ENCODE data around the gene TEX2. TPM values are rescaled to one million over a fixed set of nuclear protein-coding genes. Genes with fewer than 3 reads are reported as not detected.

TEX2 gene
- total and polyA plus RNA-seq, 2 of the 13 experiments (the other 11 are each of a cell fraction or from before 2014, with no cell fraction given): 21.4 to 37.7 TPM

DNA sequence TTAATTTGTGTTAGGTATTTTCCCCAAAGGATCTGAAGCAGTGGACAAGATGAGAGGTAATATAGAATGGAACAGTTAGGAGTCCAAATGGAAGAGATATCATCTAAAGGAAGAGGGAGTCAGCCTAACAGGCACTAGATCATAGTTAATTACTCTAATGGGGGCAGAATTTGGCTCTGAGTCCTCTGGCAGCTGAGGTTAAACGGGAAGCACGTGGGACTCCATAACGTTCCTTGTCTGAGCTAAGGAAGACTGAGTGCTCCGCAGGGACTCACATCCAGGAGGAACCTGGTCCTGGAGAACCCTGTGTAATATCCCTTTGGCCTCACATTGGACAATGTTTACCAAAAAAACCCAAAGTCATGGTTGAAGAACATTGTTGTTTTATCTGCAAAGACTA lies 46.6 kb upstream of the TEX2 start:
- Histone ChIP-seq H3K9ac (ENCODE audit: insufficient read depth, low read depth, low read length) (no peak overlapping the region), H3K79me2 (ENCODE audit: insufficient read depth, low read length) (no peaks in the 10 kb centered on the region), H3K27me3 (ENCODE audit: control insufficient read depth in 1 of 2, insufficient read depth in 2 of 2, low read length in 2 of 2) (no peaks in the 10 kb centered on the region; a peak in 1 of 5 replicates), H3K27ac (ENCODE audit: extremely low read length, insufficient read depth, low read length) (no peak overlapping the region), H3K4me2 (ENCODE audit: low read depth, low read length) (no peak overlapping the region), H3K36me3 (replicated peaks in 1 of 2; ENCODE audit: control insufficient read depth in 1 of 2, insufficient read depth in 2 of 2, low read length in 2 of 2) (no peaks in the 10 kb centered on the region), H3K4me1 (ENCODE audit: insufficient read depth, low read length) (peaks cover 22% of the 10 kb centered on the region), H2AFZ (ENCODE audit: low read length) (no peak overlapping the region), H3K4me3 (replicated peaks in 1 of 3; ENCODE audit: insufficient read depth in 1 of 3, low read depth in 2 of 3, low read length in 3 of 3) (no peak overlapping the region), H4K20me1 (ENCODE audit: insufficient read depth, low read length) (no peaks in the 10 kb centered on the region), H3K9me3 (ENCODE audit: low read length) (no peaks in the 10 kb centered on the region)
- WGBS (ENCODE audit: low lambda C conversion rate): 25% methylated on average over 4 of the region's 4 CpGs
- no peak for ATAC-seq
- CTCF ChIA-PET (ENCODE audit: low intra/inter-chr PET ratio, low total read pairs): interaction anchor here (1.6 to 6.2 kb wide), 2 partner anchors 11 to 110 kb away, joined by 4 to 130 read pairs; no protein-coding TSS in a partner anchor
- no peak for FAIRE-seq
- no TSS peak for BruUV-seq (replicated peaks)
- TF ChIP-seq HNRNPUL1 (IDR thresholded peaks at IDR 0.05; ENCODE audit: low read depth, low read length): no peak
- POLR2A ChIA-PET: no interaction called here
- DNase-seq (ENCODE audit: low spot score): no peak
- in situ Hi-C loops (cut with HindIII; ENCODE audit: extremely low pct_ligation_motif_present, low pct_unique_long_range_greater_than_20kb) (loop anchor here (5.0 to 25.0 kb wide), 3 partner anchors 108 to 328 kb away; partner anchors contain the start of gene POLG2), intact Hi-C loops (cut with micrococcal nuclease; ENCODE audit: unreplicated experiment) (no loop called here)

DNA sequence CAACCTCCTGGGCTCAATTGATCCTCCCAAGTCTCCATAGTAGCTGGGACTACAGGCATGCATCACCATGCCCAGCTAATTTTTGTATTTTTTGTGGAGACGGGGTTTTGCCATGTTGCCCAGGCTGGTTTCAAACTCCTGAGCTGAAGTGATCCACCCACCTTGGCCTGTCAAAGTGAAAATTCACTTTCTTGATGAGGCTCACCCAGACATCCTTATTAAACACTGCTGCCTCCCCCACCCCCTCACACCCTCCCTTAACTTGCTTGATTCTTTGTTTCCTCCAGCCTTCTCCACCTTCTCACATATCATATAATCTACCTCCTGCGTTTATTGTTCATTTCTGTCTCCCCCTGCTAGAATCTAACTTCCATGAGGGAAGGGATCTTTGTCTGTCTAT lies 46.0 kb upstream of the TEX2 start:
- Histone ChIP-seq H3K27ac (ENCODE audit: extremely low read length, insufficient read depth, low read length) (no peak overlapping the region), H4K20me1 (ENCODE audit: insufficient read depth, low read length) (no peaks in the 10 kb centered on the region), H3K9me3 (ENCODE audit: low read length) (no peaks in the 10 kb centered on the region), H3K36me3 (replicated peaks in 1 of 2; ENCODE audit: control insufficient read depth in 1 of 2, insufficient read depth in 2 of 2, low read length in 2 of 2) (no peaks in the 10 kb centered on the region), H3K4me2 (ENCODE audit: low read depth, low read length) (no peak overlapping the region), H3K79me2 (ENCODE audit: insufficient read depth, low read length) (no peaks in the 10 kb centered on the region), H3K9ac (ENCODE audit: insufficient read depth, low read depth, low read length) (no peak overlapping the region), H3K27me3 (ENCODE audit: control insufficient read depth in 1 of 2, insufficient read depth in 2 of 2, low read length in 2 of 2) (no peaks in the 10 kb centered on the region; a peak in 1 of 5 replicates), H2AFZ (ENCODE audit: low read length) (no peak overlapping the region), H3K4me3 (replicated peaks in 1 of 3; ENCODE audit: insufficient read depth in 1 of 3, low read depth in 2 of 3, low read length in 3 of 3) (no peak overlapping the region), H3K4me1 (ENCODE audit: insufficient read depth, low read length) (peaks cover 28% of the 10 kb centered on the region)
- ChIA-PET CTCF (ENCODE audit: low intra/inter-chr PET ratio, low total read pairs) (interaction anchor here (6.2 kb wide), 1 partner anchor 111 kb away, joined by 130 read pairs; no protein-coding TSS in a partner anchor), POLR2A (no interaction called here)
- WGBS (ENCODE audit: low lambda C conversion rate): 37% methylated on average over 2 of the region's 2 CpGs
- intact Hi-C loops (cut with micrococcal nuclease; ENCODE audit: unreplicated experiment) (no loop called here), in situ Hi-C loops (cut with HindIII; ENCODE audit: extremely low pct_ligation_motif_present, low pct_unique_long_range_greater_than_20kb) (loop anchor here (5.0 to 25.0 kb wide), 3 partner anchors 108 to 328 kb away; partner anchors contain the start of gene POLG2)
- DNase-seq (ENCODE audit: low spot score): no peak
- ATAC-seq: no peak
- BruUV-seq (replicated peaks): no TSS peak
- no peak for FAIRE-seq
- TF ChIP-seq ELF4 (CRISPR knock-in tag; IDR thresholded peaks at IDR 0.05; ENCODE audit: borderline replicate concordance) (no peak), ATF1 (CRISPR knock-in tag; IDR thresholded peaks at IDR 0.05) (no peak), ARHGAP35 (CRISPR knock-in tag; IDR thresholded peaks at IDR 0.05; ENCODE audit: borderline replicate concordance) (no peak), NFE2 (CRISPR knock-in tag; IDR thresholded peaks at IDR 0.05) (no peak), TEAD3 (CRISPR knock-in tag; optimal IDR thresholded peaks at IDR 0.05; ENCODE audit: borderline replicate concordance) (no peak), NCOR1 (IDR thresholded peaks at IDR 0.05; ENCODE audit: borderline replicate concordance, low read length) (no peak), HOXA9 (CRISPR knock-in tag; IDR thresholded peaks at IDR 0.05; ENCODE audit: borderline replicate concordance) (no peak)
- TF ChIP-seq, protein P1, sequence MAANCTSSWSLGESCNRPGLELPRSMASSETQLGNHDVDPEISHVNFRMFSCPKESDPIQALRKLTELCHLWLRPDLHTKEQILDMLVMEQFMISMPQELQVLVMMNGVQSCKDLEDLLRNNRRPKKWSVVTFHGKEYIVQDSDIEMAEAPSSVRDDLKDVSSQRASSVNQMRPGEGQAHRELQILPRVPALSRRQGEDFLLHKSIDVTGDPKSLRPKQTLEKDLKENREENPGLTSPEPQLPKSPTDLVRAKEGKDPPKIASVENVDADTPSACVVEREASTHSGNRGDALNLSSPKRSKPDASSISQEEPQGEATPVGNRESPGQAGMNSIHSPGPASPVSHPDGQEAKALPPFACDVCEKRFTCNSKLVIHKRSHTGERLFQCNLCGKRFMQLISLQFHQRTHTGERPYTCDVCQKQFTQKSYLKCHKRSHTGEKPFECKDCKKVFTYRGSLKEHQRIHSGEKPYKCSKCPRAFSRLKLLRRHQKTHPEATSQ (CRISPR knock-in tag; IDR thresholded peaks at IDR 0.05; ENCODE audit: borderline replicate concordance): no peak
- TF ChIP-seq, protein P2, sequence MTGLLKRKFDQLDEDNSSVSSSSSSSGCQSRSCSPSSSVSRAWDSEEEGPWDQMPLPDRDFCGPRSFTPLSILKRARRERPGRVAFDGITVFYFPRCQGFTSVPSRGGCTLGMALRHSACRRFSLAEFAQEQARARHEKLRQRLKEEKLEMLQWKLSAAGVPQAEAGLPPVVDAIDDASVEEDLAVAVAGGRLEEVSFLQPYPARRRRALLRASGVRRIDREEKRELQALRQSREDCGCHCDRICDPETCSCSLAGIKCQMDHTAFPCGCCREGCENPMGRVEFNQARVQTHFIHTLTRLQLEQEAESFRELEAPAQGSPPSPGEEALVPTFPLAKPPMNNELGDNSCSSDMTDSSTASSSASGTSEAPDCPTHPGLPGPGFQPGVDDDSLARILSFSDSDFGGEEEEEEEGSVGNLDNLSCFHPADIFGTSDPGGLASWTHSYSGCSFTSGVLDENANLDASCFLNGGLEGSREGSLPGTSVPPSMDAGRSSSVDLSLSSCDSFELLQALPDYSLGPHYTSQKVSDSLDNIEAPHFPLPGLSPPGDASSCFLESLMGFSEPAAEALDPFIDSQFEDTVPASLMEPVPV (CRISPR knock-in tag; IDR thresholded peaks at IDR 0.05): no peak
- TF ChIP-seq, protein P3, sequence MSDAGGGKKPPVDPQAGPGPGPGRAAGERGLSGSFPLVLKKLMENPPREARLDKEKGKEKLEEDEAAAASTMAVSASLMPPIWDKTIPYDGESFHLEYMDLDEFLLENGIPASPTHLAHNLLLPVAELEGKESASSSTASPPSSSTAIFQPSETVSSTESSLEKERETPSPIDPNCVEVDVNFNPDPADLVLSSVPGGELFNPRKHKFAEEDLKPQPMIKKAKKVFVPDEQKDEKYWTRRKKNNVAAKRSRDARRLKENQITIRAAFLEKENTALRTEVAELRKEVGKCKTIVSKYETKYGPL (CRISPR knock-in tag; IDR thresholded peaks at IDR 0.05): no peak
- TF ChIP-seq, protein P4, sequence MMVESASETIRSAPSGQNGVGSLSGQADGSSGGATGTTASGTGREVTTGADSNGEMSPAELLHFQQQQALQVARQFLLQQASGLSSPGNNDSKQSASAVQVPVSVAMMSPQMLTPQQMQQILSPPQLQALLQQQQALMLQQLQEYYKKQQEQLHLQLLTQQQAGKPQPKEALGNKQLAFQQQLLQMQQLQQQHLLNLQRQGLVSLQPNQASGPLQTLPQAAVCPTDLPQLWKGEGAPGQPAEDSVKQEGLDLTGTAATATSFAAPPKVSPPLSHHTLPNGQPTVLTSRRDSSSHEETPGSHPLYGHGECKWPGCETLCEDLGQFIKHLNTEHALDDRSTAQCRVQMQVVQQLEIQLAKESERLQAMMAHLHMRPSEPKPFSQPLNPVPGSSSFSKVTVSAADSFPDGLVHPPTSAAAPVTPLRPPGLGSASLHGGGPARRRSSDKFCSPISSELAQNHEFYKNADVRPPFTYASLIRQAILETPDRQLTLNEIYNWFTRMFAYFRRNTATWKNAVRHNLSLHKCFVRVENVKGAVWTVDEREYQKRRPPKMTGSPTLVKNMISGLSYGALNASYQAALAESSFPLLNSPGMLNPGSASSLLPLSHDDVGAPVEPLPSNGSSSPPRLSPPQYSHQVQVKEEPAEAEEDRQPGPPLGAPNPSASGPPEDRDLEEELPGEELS (CRISPR knock-in tag; IDR thresholded peaks at IDR 0.05): no peak

Measured in HepG2 (cell line).